H9 (cell line): ENCODE measurements around the gene SYT17. TPM values are rescaled to one million over a fixed set of nuclear protein-coding genes. Genes with fewer than 3 reads are reported as not detected.

Experiments
- DNase-seq: peaks from one replicate; pipeline ENCODE4 v3.0.0-alpha.2; 2017
- H2AFZ ChIP-seq: one replicate; pipeline ENCODE4 v1.6.1; 2013; ENCODE audit warnings: mild to moderate bottlenecking, low read length, control low read depth, moderate library complexity
- H2AK5ac ChIP-seq: 2 replicates; pipeline ENCODE4 v1.6.1; 2013; ENCODE audit warnings: low read length, control low read depth, mixed read lengths; ENCODE audit not compliant: insufficient read length
- H2BK120ac ChIP-seq: one replicate; pipeline ENCODE4 v1.6.1; 2013; ENCODE audit warnings: low read depth, mild to moderate bottlenecking, low read length, control low read depth, inconsistent platforms; ENCODE audit not compliant: poor library complexity, severe bottlenecking
- H2BK12ac ChIP-seq: 2 replicates; pipeline ENCODE4 v1.6.1; 2013; ENCODE audit warnings: low read length, control low read depth, mixed read lengths, low read depth; ENCODE audit not compliant: insufficient read length
- H2BK15ac ChIP-seq: 2 replicates; pipeline ENCODE4 v1.6.1; 2013; ENCODE audit warnings: low read depth, low read length, control low read depth
- H2BK20ac ChIP-seq: one replicate; pipeline ENCODE4 v1.6.1; 2013; ENCODE audit warnings: low read depth, mild to moderate bottlenecking, low read length, control low read depth, inconsistent platforms; ENCODE audit not compliant: poor library complexity, severe bottlenecking
- H2BK5ac ChIP-seq: 2 replicates; pipeline ENCODE4 v1.6.1; 2013; ENCODE audit warnings: low read length, control low read depth, mixed read lengths; ENCODE audit not compliant: insufficient read length
- H3K14ac ChIP-seq: 2 replicates; pipeline ENCODE4 v1.6.1; 2013; ENCODE audit warnings: low read length, control low read depth; ENCODE audit not compliant: insufficient read depth
- H3K18ac ChIP-seq: 2 replicates; pipeline ENCODE4 v1.6.1; 2013; ENCODE audit warnings: low read depth, mild to moderate bottlenecking, mixed read lengths, low read length, control low read depth; ENCODE audit not compliant: insufficient read length
- H3K23ac ChIP-seq: 2 replicates; pipeline ENCODE4 v1.6.1; 2013; ENCODE audit warnings: low read length, control low read depth, mixed read lengths, low read depth; ENCODE audit not compliant: insufficient read length
- H3K23me2 ChIP-seq: 2 replicates; pipeline ENCODE4 v1.6.1; 2013; ENCODE audit warnings: low read depth, mild to moderate bottlenecking, mixed read lengths, low read length, control low read depth; ENCODE audit not compliant: insufficient read length, poor library complexity, severe bottlenecking
- H3K27ac ChIP-seq: 2 replicates; pipeline ENCODE4 v1.5.1; 2013; ENCODE audit warnings: low read length, control low read depth, mixed read lengths, low read depth; ENCODE audit not compliant: insufficient read length
- H3K27me3 ChIP-seq: 2 replicates; pipeline ENCODE4 v1.6.1; 2013; ENCODE audit warnings: low read length, control low read depth, inconsistent platforms; ENCODE audit not compliant: insufficient read depth
- H3K4ac ChIP-seq: 2 replicates; pipeline ENCODE4 v1.6.1; 2013; ENCODE audit warnings: low read depth, mild to moderate bottlenecking, control low read depth, inconsistent platforms, low read length, moderate library complexity
- H3K4me1 ChIP-seq: 2 replicates; pipeline ENCODE4 v1.6.1; 2013; ENCODE audit warnings: low read length, control low read depth, inconsistent platforms; ENCODE audit not compliant: insufficient read depth
- H3K4me2 ChIP-seq: 2 replicates; pipeline ENCODE4 v1.6.1; 2013; ENCODE audit warnings: low read length, control low read depth, mixed read lengths; ENCODE audit not compliant: insufficient read length, insufficient read depth
- H3K56ac ChIP-seq: 2 replicates; pipeline ENCODE4 v1.6.1; 2013; ENCODE audit warnings: low read depth, mild to moderate bottlenecking, mixed read lengths, low read length, control low read depth; ENCODE audit not compliant: insufficient read length
- H3K79me1 ChIP-seq: 2 replicates; pipeline ENCODE4 v1.6.1; 2013; ENCODE audit warnings: low read depth, mild to moderate bottlenecking, moderate library complexity, low read length, control low read depth, inconsistent platforms; ENCODE audit not compliant: insufficient read depth, poor library complexity, severe bottlenecking
- H3K79me2 ChIP-seq: 2 replicates; pipeline ENCODE4 v1.6.1; 2013; ENCODE audit warnings: low read length, control low read depth, inconsistent platforms; ENCODE audit not compliant: insufficient read depth
- H3K9ac ChIP-seq: 2 replicates; pipeline ENCODE4 v1.6.1; 2013; ENCODE audit warnings: low read length, control low read depth, mixed read lengths; ENCODE audit not compliant: insufficient read length; ENCODE audit errors: extremely low read depth
- H3K9me3 ChIP-seq: one replicate; pipeline ENCODE4 v1.6.1; 2013; ENCODE audit warnings: low read depth, low read length, inconsistent platforms; ENCODE audit not compliant: control insufficient read depth
- H3T11ph ChIP-seq: one replicate; pipeline ENCODE4 v1.6.1; 2013; ENCODE audit warnings: mild to moderate bottlenecking, low read length, control low read depth, inconsistent platforms
- H4K20me1 ChIP-seq: one replicate; pipeline ENCODE4 v1.6.1; 2013; ENCODE audit not compliant: control insufficient read depth, insufficient read length, insufficient read depth
- H4K5ac ChIP-seq: 2 replicates; pipeline ENCODE4 v1.6.1; 2013; ENCODE audit warnings: low read depth, mild to moderate bottlenecking, mixed read lengths, low read length, control low read depth; ENCODE audit not compliant: insufficient read length
- H4K8ac ChIP-seq: replicated peaks from 2 replicates; pipeline ENCODE4 v1.6.1; 2013; ENCODE audit warnings: low read length, control low read depth, mixed read lengths, low read depth; ENCODE audit not compliant: insufficient read length
- H4K91ac ChIP-seq: 2 replicates; pipeline ENCODE4 v1.6.1; 2013; ENCODE audit warnings: low read depth, mild to moderate bottlenecking, moderate library complexity, mixed read lengths, low read length, control low read depth; ENCODE audit not compliant: insufficient read length
- H3K27ac Mint-ChIP-seq, 3 experiments: 2 replicates in 2 of 3; 3 replicates in 1 of 3; pipeline ENCODE4 v1.8.0; 2020 to 2021; ENCODE audit warnings: mixed read lengths in 3 of 3, mild to moderate bottlenecking in 1 of 3, moderate library complexity in 1 of 3
- H3K27me3 Mint-ChIP-seq: 2 replicates; pipeline ENCODE4 v1.8.0; 2021; ENCODE audit warnings: low read depth, mild to moderate bottlenecking, moderate library complexity, mixed read lengths
- H3K36me3 Mint-ChIP-seq, 3 experiments: 2 replicates in 2 of 3; 3 replicates in 1 of 3; pipeline ENCODE4 v1.8.0; 2020 to 2021; ENCODE audit warnings: low read depth in 3 of 3, mixed read lengths in 3 of 3; ENCODE audit not compliant: insufficient read depth in 1 of 3
- H3K4me1 Mint-ChIP-seq, 2 experiments: 2 replicates each; pipeline ENCODE4 v1.8.0; 2020; ENCODE audit warnings: mixed read lengths in 2 of 2
- H3K4me3 Mint-ChIP-seq, 2 experiments: 2 replicates in 1 of 2; 3 replicates in 1 of 2; pipeline ENCODE4 v1.8.0; 2020 to 2021; ENCODE audit warnings: mild to moderate bottlenecking in 2 of 2, mixed read lengths in 2 of 2, moderate library complexity in 1 of 2
- H3K9me3 Mint-ChIP-seq, 2 experiments: 2 replicates in 1 of 2; 3 replicates in 1 of 2; pipeline ENCODE4 v1.8.0; 2020; ENCODE audit warnings: mild to moderate bottlenecking in 2 of 2, mixed read lengths in 2 of 2, moderate library complexity in 1 of 2
- WGBS: extraction: QIAGEN DNeasy Blood & Tissue Kit; methylation state at CpG from one replicate; pipeline ENCODE4 v1.1.7; 2013; ENCODE audit warnings: missing lambda C conversion rate, low lambda C conversion rate, mixed read lengths; ENCODE audit not compliant: insufficient read length; ENCODE audit errors: extremely low coverage; 5-methylcytosine and 5-hydroxymethylcytosine counted together
- total RNA-seq: library from RNA; stranded (reverse); gene quantifications from 2 replicates; pipeline ENCODE4 v1.2.1, GENCODE V29; 2021
- TF ChIP-seq, protein P1 (sequence below): fragments of 200-600 bp; sonication (generic); conservative IDR thresholded peaks from 3 replicates; pipeline ENCODE4 v1.8.0; 2021; ENCODE audit warnings: antibody characterized with exemption, mild to moderate bottlenecking

SYT17 gene
- total RNA-seq, 1 experiment from 2014 or later = 3.0 TPM

DNA sequence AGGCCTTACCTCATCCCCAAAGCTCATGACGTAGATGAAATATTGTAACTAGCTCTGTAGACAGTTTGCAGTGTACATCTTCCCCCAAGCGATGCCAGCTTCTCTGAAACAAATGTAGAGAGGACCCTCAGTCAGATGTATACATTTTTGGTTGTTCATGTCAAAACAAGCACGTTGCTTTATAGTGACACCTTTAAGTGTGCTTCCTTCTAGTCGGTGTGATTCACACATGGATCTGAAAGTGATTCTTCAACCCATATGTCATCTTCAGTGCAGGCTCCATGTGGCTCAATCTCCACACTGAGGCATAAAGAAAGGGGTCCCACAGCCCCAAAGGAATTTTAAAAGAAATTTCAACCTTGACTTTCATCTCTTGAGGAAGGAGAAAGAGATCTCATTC is 86.6 kb downstream of the SYT17 start:
- Mint-ChIP-seq H3K4me3 (no peak overlapping the region), H3K9me3 (no peaks in the 10 kb centered on the region), H3K27me3 (no peaks in the 10 kb centered on the region), H3K27ac (no peak overlapping the region), H3K36me3 (no peaks in the 10 kb centered on the region), H3K4me1 (peaks cover 23 to 34% of the 10 kb centered on the region in 2 experiments)
- Histone ChIP-seq H4K20me1 (no peaks in the 10 kb centered on the region), H3K27ac (no peak overlapping the region), H4K91ac (no peak overlapping the region), H2BK120ac (no peak overlapping the region), H3K27me3 (no peaks in the 10 kb centered on the region), H3K18ac (no peak overlapping the region), H4K5ac (no peak overlapping the region), H2BK12ac (no peak overlapping the region), H3K4me2 (no peak overlapping the region), H3T11ph (no peak overlapping the region), H3K79me2 (no peaks in the 10 kb centered on the region), H4K8ac (no peak overlapping the region), H2AK5ac (no peak overlapping the region), H2BK20ac (no peak overlapping the region), H2BK5ac (no peak overlapping the region), H3K4ac (no peak overlapping the region), H2BK15ac (no peak overlapping the region), H3K4me1 (peaks cover 4% of the 10 kb centered on the region; the same call in 1 of the 2 replicates), H3K9me3 (no peaks in the 10 kb centered on the region), H3K23ac (no peak overlapping the region), H3K79me1 (no peaks in the 10 kb centered on the region), H3K9ac (no peak overlapping the region), H2AFZ (no peak overlapping the region), H3K14ac (no peak overlapping the region), H3K23me2 (no peaks in the 10 kb centered on the region), H3K56ac (no peak overlapping the region)
- TF ChIP-seq, protein P1, sequence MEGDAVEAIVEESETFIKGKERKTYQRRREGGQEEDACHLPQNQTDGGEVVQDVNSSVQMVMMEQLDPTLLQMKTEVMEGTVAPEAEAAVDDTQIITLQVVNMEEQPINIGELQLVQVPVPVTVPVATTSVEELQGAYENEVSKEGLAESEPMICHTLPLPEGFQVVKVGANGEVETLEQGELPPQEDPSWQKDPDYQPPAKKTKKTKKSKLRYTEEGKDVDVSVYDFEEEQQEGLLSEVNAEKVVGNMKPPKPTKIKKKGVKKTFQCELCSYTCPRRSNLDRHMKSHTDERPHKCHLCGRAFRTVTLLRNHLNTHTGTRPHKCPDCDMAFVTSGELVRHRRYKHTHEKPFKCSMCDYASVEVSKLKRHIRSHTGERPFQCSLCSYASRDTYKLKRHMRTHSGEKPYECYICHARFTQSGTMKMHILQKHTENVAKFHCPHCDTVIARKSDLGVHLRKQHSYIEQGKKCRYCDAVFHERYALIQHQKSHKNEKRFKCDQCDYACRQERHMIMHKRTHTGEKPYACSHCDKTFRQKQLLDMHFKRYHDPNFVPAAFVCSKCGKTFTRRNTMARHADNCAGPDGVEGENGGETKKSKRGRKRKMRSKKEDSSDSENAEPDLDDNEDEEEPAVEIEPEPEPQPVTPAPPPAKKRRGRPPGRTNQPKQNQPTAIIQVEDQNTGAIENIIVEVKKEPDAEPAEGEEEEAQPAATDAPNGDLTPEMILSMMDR = no peak
- DNase-seq = no peak
- no CpG with 5 or more reads among the region's 4 CpGs for WGBS
